Fibroblast of skin of left biceps (primary cell): ENCODE measurements around the gene TBX1.

Source experiments
- DNase-seq, 2 experiments: peaks; one replicate each; pipeline ENCODE4 v3.0.0-alpha.2; 2013; ENCODE audit warnings: low read depth in 2 of 2

Gene TBX1

DNA sequence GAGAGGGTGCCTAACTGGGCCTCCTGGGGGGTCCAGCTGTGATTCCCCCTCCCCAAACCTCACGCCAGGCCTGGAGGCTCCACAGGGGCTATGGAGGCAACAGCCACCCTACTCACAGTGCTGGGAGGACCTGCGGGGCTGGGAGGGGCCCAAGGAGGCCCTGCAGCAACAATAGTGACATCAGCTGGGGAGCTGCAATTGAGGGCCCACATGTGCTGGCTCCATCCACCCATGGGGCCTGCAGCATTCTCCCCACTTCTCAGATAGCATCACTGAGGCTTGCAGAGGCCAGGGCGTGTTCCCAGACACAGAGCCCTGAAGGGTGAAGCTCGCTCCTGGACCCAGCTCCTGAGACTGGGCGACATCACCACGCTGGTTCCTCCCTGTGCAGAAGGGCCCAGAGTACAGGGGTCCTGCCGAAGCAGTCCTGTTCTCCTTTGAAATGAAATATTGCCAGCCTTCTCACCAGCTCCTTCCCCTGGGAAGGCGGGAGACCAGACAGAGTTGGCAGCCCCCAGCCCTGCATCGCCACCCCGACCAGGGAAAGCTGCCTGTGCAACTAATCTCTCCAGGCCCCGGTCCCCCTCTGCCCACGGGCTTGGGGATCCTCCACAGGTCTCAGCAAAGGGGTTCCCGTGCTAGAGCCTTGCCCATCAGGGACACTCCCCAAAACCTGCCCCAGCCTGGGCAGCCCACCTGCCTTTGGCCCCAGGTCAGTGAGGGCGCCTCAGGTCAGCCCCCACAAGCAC, 8.9 kb upstream of the TBX1 start:
- no peak for DNase-seq

DNA sequence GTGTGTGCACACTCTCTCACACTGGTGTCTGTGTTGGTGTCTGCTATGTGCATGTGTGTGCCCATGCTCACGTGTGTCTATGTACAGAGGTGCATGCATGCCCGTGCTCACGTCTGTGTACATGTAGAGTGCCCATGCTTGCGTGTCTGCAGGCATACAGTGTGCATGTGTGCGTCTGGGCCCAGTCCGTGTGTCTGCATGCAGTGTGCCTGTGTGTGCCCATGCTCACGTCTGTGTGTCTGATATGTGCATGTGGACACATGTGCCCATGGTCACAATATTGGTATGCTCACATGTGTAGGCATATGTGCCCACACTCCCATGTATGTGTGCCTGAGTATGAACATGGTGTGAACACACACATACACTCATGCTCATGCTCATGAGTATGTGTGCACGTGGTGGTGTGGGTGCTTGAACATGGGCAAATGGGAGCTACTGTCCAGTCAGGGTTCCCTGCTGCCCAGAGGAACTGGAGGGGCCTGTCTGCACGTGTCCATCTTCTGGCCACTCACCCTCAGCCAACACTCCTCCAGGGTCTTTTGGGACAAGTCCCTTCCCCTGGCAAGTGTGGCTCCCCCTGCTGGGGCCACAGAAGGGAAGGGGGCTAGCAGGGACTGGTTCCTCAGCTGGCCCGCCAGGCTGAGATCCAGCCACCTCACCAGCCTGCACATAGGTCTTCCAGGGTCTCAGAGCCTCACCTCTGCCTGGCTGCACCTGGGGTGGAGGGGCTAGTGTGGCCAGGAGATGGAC, 7.3 kb upstream of the TBX1 start:
- no peak for DNase-seq

DNA sequence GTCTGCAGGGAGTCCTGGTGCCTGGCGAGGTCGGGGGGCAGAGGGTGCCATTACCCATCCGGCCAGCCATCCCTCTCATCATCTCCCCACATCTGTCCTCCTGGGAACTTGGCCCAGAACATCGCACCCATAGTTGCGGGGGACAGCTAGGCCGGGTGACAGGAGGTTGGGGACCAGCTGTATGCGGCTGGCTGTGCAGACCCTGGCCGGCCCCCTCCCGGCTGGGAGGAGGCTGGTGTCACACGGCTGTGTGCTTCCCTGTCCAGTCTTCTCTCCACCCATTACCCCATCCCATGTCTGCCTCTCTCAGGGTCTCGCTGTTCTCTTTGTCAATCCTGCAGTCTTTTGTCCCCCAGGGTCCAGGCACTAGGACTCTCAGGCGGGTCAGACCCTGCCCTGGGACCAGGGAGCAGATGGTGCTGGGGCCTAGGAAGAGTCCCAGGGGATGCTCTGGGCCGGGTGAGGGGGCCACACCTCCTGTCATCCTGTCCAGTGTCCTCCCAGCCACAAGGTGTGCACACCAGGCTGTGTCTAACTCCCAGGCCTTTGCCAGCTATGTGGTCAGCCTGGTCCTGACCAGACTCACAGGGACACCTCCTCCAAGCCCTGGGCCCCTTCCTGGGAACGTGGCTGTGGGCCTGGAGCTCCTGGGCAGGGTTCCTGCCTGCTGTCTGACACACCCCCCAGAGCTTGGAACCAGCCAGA, 6.4 kb upstream of the TBX1 start:
- DNase-seq: no peak

DNA sequence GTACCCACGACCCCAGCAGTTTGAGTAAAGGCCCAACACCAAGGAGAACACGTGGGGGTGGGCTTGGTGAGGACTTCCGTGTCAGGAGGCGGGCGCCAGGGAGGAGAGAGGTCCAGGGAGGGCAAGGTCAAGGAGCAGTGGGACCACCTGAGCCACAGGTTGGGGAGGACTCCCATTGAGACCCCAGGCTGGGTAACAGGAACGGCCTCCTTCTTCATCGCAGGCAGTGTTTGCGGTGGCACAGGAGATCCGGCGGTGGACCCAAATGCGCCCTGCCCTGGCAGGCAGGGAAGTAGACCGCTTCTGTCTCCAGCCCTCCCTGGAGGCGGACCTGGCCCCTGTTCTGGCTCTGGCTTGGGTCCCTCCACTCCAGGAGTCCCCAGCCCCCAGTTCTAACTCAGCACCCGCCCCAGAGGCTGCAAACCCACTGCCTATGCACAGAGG, 5.9 kb upstream of the TBX1 start:
- DNase-seq: no peak

DNA sequence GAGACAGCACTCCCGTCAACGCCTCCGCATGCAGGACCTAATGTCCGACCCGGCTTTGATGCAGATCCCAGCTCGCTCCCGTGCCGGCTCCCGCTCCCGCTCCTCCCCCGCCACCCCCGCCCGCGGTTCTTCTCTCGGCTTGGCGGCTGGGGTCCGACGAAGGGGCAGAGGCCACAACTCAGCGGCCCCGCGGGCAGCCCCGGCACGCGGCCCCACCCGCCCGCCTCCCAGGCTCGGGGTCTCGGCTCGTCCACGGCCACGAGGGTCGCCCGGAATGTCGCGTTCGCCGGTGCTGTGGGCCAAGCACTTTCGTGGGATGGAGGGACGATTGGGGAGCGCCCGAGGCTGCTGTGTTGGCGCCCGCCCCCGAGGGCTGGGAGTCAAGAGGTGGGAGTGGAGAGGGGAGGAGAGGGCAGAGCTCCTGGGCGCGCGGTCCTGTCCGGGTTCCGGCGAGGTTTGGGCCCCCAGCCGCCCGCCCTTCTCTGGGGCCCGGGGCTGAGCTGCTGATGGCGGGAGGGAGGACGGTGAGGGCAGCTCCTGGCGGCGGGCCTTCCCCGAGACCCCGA, 5.3 kb upstream of the TBX1 start:
- no peak for DNase-seq

DNA sequence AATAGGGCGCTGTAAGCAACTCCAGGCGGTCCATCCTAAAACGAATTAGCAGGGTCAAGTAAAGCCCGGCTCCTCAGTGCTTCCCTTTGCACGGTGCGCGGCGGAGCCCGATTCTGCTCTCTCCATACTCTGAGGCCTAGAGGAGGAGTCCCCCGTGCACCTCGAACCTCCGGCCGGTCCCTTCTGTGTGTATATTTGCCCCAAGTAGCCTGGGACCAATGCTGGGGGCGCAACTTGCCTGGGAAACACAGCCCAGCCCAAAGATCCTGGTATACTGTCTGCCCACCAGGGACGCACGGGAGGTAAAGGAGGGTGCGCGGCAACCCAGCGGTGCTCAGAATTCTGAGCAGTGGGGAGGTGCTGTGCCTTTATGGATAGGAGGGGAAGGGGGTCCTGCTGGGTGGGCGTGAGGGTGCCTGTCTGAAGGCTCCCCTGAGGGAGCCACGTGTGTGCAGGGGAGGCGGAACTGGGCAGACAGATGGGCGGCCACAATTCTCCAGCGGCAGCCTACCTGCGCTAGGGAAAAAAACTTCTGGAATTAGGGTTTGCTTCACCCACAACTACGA, 4.8 kb upstream of the TBX1 start:
- DNase-seq: no peak

DNA sequence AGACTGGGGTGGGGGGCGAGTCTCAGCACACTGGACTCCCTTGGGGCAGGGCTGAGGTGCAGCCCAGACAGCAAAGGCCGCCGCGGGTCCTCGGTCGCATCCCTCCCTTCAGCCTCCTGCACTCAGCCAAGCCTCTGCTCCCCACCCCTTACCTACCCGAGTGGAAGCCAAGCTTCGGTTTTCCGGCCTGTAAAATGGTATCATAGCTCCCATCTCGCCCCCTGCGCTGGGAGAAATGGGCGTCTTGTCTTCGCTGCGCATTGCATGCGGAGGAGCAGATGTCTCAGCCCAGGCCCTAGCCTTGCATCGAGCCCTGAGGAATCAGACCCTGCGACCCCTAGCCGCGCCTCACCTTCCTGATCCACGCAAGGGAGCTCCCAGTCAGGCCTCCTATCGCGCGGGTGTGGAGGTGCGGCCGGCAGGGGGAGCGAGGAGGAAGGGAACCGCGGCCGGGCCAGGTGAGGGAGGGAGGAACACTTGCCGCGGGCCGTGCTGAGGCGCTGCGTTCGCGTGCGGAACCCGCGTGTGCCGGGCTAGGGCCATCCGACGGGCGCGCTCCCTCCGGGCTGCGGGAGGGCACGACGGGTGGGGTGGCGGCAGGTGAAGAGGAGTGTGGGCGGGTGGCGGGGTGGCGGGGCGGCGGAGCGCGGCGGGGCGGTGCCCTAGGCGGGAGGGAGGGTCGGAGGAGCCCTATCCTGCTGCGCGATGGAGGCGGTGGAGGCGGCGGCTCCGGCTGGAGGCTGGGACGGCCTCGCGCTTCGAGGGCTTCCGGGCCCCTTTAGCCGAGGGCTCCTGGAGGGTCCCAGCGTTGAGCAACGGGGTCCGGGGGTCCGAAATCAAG, 4.1 kb upstream of the TBX1 start:
- DNase-seq: no peak

DNA sequence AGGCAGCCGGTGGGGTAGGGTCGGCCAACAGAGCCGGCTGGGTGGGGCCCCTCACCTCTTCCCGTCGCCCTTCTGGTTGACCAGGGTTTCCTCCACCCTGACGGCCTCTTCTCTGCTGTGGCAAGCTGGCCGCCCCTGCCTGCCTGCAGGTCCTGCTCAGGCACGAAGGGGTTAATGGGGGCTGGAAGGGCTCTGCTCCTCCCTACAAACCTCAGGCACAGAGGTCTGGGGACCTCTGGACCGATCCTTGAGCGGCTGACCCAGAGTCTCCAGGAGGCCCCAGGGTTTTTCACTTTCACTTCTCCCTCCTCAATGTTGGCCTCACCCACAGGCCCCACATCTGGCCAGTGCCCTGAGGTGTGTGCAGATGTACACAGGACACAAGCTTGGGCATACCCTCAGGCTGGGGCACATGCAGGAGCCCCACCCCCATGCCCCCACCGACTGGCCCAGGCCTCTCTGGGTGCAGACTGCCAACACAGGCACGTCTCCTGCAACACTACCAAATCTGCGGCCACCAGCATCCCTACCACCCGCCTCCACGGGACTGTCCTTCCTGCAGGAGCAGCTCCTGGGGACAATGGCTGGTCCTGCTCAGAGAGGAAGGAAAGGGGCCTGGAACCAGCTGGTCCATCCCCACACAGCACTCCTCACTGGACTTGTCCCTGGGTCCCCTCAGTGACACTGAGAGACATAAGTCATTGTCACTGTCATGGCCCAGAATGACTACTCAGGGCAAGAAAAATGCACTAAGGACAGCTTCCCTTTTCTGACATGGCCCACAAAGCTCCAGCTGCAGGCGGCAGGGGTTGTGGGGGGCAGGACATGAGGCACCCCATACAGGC, 3.2 kb upstream of the TBX1 start:
- no peak for DNase-seq

DNA sequence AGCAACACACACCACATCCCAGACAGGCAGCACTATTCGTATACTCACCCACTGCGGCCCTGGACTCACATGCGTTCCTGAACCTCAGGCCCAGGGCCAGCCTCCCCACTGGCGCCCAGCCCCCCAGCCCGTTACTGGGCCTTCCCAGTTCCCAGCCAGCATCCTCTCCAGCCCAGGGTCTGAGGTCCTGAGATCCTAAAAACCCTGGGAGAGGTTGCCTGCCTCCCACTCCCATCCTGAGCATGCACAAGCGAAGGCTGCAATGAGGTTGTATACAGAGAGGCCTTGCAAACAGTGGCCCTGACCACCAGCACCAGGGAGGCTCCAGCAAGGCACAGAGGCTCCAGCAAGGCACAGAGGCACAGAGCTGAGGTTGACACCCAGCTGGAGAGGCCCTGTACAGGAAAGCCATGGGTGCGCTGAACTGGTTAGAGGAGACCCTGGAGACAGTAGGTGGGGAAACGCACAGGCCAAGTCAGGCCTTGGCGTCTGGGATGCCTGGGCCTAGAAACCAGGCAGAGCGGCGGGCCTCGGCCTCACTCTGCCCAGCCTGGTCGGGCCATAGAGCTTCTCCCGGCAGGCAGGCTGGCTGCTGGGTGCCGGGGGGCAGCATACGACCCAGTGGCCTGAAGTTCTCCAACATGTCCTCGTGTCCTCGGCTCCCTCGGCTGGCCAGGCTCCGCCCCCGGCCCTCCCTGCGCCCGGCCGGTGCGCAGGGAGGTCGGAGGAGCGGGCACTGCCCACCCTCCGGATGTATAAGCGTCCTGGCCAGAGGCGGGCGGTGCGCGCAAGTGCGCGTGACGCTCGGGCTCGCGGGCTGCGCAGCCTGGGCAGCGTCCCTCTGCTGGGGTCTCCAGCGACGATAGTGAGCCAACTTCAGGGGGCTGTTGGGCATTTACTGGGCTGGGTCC, 2.3 kb upstream of the TBX1 start:
- DNase-seq: no peak

DNA sequence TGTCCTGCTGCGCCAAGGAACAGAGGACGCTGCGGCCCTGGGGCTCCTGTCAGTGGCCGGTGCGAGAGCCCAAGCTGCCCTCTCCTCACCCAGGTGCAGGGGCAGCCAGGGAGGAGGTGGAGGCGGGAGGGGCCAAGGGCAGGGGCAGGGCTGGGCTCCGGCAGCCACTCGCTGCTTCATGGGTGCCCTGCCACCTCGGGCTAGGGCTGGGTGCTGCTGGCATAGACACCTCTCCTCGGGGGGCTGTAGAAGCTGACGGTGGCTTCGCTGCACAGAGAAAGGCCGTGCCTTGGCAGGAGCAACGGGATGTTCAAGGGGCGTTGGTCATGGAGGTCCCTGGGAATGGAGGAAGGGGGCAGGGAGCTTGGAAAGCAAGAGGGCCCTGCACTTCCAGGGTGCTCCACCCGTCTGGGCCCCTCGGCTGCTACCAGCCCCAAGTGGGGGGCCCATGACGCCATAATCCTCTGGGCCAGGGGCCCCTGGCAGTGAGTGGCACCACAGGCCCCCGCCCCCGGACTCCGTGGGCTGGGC, 1.6 kb upstream of the TBX1 start:
- DNase-seq: no peak

DNA sequence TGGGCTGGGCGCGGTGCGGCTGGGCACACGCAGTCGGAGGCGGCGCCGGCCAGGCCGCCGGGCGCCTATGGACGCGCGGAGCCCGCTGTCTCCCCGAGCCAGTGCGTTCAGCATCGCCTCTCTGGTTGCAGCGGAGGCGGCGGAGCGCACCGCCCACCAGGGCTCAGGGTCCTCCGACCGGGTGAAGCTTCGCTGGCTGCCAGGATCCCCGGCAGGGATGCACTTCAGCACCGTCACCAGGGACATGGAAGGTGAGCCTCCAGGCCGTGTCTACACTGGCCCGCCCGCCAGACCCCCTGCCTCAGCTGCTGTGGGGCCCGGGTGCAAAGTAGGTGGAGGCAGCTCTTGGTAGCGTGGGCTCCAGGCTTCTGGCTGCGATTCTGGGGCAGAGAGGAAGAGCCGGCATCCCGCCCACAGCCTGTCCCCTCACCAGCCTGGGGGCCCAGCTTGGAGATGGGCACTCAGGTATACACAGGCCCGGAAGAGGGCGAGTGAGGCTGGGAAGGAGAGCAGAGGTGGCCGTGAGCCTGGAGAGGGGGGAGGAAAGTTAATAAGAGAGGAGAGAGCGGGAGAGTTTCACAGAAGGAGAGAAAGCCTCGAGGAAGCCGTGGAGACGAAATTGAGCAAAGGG, 1.0 kb upstream of the TBX1 start:
- no peak for DNase-seq

DNA sequence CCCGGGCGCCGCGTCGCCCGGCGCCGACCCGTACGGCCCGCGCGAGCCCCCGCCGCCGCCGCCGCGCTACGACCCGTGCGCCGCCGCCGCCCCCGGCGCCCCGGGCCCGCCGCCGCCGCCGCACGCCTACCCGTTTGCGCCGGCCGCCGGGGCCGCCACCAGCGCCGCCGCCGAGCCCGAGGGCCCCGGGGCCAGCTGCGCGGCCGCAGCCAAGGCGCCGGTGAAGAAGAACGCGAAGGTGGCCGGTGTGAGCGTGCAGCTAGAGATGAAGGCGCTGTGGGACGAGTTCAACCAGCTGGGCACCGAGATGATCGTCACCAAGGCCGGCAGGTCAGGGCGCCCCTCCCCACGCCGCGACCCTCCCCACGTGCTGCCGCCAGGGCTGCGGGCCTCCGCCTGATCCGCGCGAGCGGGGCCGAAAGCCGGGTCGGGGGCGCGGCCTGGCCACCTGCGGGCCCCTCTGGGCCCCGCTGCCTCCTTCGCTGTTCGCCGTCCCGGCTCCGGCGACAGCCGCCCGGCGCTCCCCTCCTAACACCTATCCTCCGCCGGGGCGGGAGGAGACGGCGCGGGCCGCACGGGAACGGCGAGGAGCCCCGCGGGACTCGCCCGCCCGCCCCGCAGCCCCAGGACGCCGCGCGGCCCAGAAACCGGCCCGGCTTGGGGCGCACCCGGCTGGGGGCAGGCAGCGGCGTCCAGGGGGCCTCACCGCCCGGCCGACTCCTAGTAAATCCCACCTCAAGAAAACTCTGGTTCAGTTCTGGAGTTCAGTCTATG, 560 bp downstream of the TBX1 start:
- no peak for DNase-seq

DNA sequence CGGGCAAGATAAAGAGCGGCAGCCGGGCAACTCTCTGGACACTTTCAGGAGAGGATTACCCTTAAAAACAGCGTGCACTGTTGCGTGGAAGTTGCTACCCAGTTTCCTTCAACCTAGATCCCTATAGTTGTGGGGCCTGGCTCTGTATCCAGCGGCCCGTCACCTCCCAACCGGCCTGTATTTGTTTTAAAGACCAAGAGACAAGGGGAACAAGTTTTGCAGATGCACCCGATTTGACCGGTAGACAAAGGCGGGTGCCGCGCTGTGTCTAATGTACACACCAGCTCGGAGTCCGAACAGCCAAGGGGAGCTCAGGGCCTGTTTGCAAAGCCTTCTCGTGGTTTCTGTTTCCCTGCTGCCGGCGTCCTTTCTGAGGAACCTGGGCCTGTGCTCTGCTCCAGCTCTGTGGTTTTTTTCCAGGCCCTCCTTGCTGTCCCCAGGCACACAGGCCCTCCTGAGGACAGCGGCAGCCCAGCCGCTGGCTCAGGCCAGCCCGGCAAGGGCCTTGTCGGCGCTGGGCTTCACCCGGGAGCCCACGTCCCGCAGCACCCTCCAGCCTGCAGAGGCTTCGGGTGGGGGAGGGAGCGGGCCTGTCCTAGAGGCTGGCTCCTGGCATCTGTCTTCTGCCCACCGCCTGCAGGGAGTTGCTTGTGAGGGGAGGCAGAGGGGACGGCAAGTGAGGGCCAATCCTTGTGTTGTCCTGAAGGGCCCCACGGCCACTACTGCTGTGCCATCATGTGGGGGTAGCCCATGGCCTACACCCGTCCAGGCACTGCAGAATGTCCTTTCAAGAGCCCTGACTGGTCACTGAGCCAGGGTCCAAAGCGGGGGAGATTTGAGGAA, 1.4 kb downstream of the TBX1 start:
- no peak for DNase-seq

DNA sequence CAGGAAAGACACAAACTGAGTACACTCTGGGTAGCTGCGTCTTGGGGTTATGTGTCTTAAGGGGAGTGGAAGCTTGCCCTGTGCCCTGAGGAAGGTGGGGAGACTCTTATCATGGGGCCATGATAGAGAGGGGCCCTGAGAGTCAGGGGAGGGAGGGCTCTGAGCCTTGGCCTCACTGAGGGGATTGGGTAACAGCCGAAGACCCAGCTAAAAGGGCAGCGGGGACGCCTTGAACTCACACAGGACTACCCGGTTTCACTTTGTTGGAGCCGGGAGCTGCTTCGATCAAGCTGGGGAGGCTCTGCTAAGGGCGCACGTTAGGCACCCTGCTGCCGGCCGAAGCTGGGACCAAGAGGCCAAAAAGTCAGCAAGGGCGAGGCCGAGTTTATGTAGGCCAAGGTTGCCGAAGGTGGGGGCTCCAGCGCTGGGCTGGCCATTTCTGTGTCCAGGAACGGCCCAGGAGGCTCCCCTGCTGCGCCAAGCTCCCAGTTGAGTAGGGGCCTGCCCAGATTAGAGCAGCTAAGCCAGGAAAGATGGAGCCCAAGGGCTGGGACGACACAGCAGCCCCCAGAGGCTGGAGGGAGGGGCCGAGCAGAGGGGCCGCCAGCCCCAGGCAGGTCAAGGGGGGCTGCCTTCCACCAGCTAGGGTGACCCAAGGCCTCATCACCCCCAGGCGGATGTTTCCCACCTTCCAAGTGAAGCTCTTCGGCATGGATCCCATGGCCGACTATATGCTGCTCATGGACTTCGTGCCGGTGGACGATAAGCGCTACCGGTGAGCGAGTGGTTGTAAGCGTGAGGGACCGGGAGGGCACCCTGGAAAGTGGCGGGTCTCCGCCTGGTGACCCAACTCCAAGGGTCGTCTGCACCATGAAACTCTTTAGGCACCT, 2.2 kb downstream of the TBX1 start:
- no peak for DNase-seq

DNA sequence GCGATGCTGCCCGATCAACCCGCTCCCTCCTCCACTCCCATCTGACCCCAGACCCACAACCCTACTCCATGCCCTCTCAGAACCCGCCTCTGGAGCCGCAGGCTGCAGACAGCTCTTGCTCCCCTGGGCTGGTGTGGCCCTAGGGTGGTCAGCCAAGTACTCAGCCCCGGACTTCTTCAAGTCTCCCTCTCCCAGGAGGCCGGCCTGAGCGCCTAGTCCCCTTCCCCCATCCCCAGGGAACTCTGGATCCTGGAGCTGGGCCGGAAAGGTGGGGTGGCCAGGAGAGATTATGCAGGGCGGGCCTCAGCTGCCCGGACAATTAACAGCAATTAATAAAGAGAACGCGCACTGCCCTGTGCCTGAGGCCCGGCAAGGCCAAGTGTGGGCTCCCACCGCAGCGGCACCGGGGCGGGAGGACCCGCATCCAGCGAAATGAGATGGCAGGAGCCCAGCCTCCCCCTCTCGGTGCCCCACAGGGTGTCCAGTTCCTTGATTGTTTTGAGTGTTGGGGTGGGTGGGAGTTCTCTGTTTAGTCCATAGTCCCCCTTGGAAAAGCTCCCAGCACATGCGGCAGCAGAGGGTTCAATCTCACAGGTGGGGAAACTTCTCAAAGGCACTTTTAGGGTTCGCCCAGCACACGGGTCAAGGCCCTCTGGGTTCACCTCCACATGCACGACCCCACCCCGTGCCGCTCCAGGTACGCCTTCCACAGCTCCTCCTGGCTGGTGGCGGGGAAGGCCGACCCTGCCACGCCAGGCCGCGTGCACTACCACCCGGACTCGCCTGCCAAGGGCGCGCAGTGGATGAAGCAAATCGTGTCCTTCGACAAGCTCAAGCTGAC, 3.1 kb downstream of the TBX1 start:
- no peak for DNase-seq
